Measurements from ENCODE around the gene ANO5.

The ANO5 gene

DNA sequence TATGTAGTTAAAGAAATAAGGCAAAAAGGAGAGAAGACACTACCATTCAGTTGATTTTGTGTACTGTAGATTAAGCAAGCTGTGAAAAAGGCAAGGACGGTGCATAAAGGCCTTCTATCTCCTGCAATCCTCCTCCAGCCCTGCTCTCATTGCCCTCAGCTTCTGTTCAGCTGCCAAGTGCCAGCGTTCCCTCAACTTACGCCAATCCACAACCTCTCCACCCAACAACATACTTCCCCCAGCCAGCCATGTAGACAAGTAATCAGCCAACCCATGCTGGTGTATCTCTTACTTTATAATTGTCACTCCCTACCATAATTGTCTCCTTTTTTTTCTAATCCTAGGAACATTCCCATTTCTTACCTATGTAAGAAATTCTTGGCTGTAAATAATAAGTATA lies 30.1 kb upstream of the ANO5 start:
- no peak overlapping the region for H4K91ac ChIP-seq (ENCODE audit: low read depth, low read length, poor library complexity)
- no peaks in the 10 kb centered on the region for H3K4me1 ChIP-seq (ENCODE audit: control insufficient read depth in 2 of 2, insufficient read depth in 1 of 2, low read depth in 1 of 2, low read length in 2 of 2)
- no peaks in the 10 kb centered on the region for H3K27me3 ChIP-seq (ENCODE audit: control insufficient read depth in 3 of 3, insufficient read depth in 3 of 3, low read depth in 1 of 3, low read length in 3 of 3)
- no peak overlapping the region for H2BK5ac ChIP-seq (ENCODE audit: low read length)
- H3K14ac ChIP-seq (ENCODE audit: low read length): no peak overlapping the region
- H3K23ac ChIP-seq (ENCODE audit: low read depth, low read length, poor library complexity): no peak overlapping the region
- no peak for DNase-seq (ENCODE audit: low spot score)
- H4K8ac ChIP-seq (ENCODE audit: low read depth, low read length): no peak overlapping the region
- H3K18ac ChIP-seq (ENCODE audit: low read length): no peak overlapping the region
- H3K36me3 ChIP-seq (replicated peaks in 1 of 2; ENCODE audit: control insufficient read depth in 2 of 2, insufficient read depth in 2 of 2, low read length in 2 of 2): no peaks in the 10 kb centered on the region
- no peak overlapping the region for H2AK5ac ChIP-seq (ENCODE audit: low read depth, low read length)
- no peak overlapping the region for H3K4ac ChIP-seq (ENCODE audit: low read length)
- no peak overlapping the region for H3K4me3 ChIP-seq (ENCODE audit: low read length in 2 of 2)
- no peaks in the 10 kb centered on the region for H3K9me3 ChIP-seq (replicated peaks in 1 of 2; ENCODE audit: control insufficient read depth in 2 of 2, insufficient read depth in 1 of 2, low read depth in 1 of 2, low read length in 2 of 2)
- H2BK120ac ChIP-seq (ENCODE audit: low read depth, low read length): no peak overlapping the region
- no peak overlapping the region for H3K9ac ChIP-seq (ENCODE audit: low read depth, low read length, poor library complexity)
- H2BK12ac ChIP-seq (ENCODE audit: low read length): no peak overlapping the region
- WGBS, 2 donors (ENCODE audit: extremely low coverage in 2 of 2, insufficient read length in 2 of 2, insufficient replicate concordance in 1 of 2): no CpG with 5 or more reads among the region's 3 CpGs
- H3K79me1 ChIP-seq (ENCODE audit: low read depth, low read length): no peaks in the 10 kb centered on the region
- H3K4me2 ChIP-seq (ENCODE audit: insufficient read depth, low read length, poor library complexity, severe bottlenecking): no peak overlapping the region
- no peak overlapping the region for H3K27ac ChIP-seq (replicated peaks; ENCODE audit: low read length)
- no peak overlapping the region for H2AFZ ChIP-seq (ENCODE audit: low read length)
- no peak overlapping the region for H2BK15ac ChIP-seq (ENCODE audit: low read length)

DNA sequence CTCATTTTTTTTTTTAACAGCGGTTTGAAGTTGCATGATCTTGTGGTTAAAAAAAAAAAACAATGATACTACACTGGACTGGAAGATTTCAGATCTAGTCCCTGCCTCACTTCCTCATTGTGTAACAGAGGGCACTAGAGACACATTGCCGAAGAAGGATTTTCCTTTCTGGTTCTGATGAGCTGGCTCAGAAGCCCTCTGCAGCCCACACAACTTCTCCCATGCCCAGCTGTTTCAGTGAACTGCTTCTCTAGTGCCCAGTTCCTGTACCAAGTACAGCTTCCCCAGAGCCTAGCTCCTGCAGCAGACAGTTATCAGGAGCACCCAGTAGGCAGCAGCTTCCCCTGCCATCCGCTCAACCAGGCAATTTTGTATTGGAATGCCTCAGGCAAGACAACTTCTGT lies 29.5 kb upstream of the ANO5 start:
- Histone ChIP-seq H3K23ac (ENCODE audit: low read depth, low read length, poor library complexity) (no peak overlapping the region), H2BK15ac (ENCODE audit: low read length) (no peak overlapping the region), H3K9ac (ENCODE audit: low read depth, low read length, poor library complexity) (no peak overlapping the region), H4K8ac (ENCODE audit: low read depth, low read length) (no peak overlapping the region), H3K9me3 (replicated peaks in 1 of 2; ENCODE audit: control insufficient read depth in 2 of 2, insufficient read depth in 1 of 2, low read depth in 1 of 2, low read length in 2 of 2) (no peaks in the 10 kb centered on the region), H3K27me3 (ENCODE audit: control insufficient read depth in 3 of 3, insufficient read depth in 3 of 3, low read depth in 1 of 3, low read length in 3 of 3) (peaks cover 0 to 1% (median 0%) of the 10 kb centered on the region in 3 experiments), H3K4me2 (ENCODE audit: insufficient read depth, low read length, poor library complexity, severe bottlenecking) (no peak overlapping the region), H3K79me1 (ENCODE audit: low read depth, low read length) (no peaks in the 10 kb centered on the region), H3K4me3 (ENCODE audit: low read length in 2 of 2) (no peak overlapping the region), H2BK12ac (ENCODE audit: low read length) (no peak overlapping the region), H3K14ac (ENCODE audit: low read length) (no peak overlapping the region), H2BK5ac (ENCODE audit: low read length) (no peak overlapping the region), H3K18ac (ENCODE audit: low read length) (no peak overlapping the region), H3K27ac (replicated peaks; ENCODE audit: low read length) (no peak overlapping the region), H4K91ac (ENCODE audit: low read depth, low read length, poor library complexity) (no peak overlapping the region), H3K4me1 (ENCODE audit: control insufficient read depth in 2 of 2, insufficient read depth in 1 of 2, low read depth in 1 of 2, low read length in 2 of 2) (no peaks in the 10 kb centered on the region), H2AK5ac (ENCODE audit: low read depth, low read length) (no peak overlapping the region), H3K36me3 (replicated peaks in 1 of 2; ENCODE audit: control insufficient read depth in 2 of 2, insufficient read depth in 2 of 2, low read length in 2 of 2) (no peaks in the 10 kb centered on the region), H2AFZ (ENCODE audit: low read length) (no peak overlapping the region), H2BK120ac (ENCODE audit: low read depth, low read length) (no peak overlapping the region), H3K4ac (ENCODE audit: low read length) (no peak overlapping the region)
- WGBS, 2 donors (ENCODE audit: extremely low coverage in 2 of 2, insufficient read length in 2 of 2, insufficient replicate concordance in 1 of 2): no CpG with 5 or more reads among the region's 3 CpGs
- no peak for DNase-seq (ENCODE audit: low spot score)

DNA sequence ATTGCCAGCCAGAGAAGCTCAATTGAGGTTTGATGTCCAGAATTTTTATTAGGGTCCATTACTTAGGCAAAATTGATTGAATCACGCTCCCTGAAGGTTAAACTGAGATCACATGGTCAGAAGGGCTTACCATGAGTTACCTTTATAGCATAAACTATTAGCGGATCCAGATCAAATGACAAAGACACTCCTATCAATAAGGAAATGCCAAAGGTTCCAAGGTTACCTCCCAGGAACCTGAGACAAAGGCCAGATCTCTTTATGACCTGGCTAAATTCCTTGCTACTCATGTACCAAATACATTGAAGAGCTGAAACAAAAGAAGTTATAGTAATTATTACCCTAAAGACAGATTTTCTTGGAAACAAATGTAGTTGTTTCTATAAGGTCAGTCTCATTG lies 27.8 kb upstream of the ANO5 start:
- no peak overlapping the region for H3K4me2 ChIP-seq (ENCODE audit: insufficient read depth, low read length, poor library complexity, severe bottlenecking)
- no peaks in the 10 kb centered on the region for H3K36me3 ChIP-seq (replicated peaks in 1 of 2; ENCODE audit: control insufficient read depth in 2 of 2, insufficient read depth in 2 of 2, low read length in 2 of 2)
- no peak overlapping the region for H4K8ac ChIP-seq (ENCODE audit: low read depth, low read length)
- no peak overlapping the region for H3K18ac ChIP-seq (ENCODE audit: low read length)
- no peak overlapping the region for H2BK12ac ChIP-seq (ENCODE audit: low read length)
- H3K4me3 ChIP-seq (ENCODE audit: low read length in 2 of 2): no peak overlapping the region
- H3K4ac ChIP-seq (ENCODE audit: low read length): no peak overlapping the region
- H3K27ac ChIP-seq (replicated peaks; ENCODE audit: low read length): no peak overlapping the region
- peaks cover 0 to 4% (median 0%) of the 10 kb centered on the region in 3 experiments for H3K27me3 ChIP-seq (ENCODE audit: control insufficient read depth in 3 of 3, insufficient read depth in 3 of 3, low read depth in 1 of 3, low read length in 3 of 3)
- H2AFZ ChIP-seq (ENCODE audit: low read length): no peak overlapping the region
- no peak overlapping the region for H2BK5ac ChIP-seq (ENCODE audit: low read length)
- no peak overlapping the region for H3K23ac ChIP-seq (ENCODE audit: low read depth, low read length, poor library complexity)
- H3K79me1 ChIP-seq (ENCODE audit: low read depth, low read length): no peaks in the 10 kb centered on the region
- no peak overlapping the region for H2AK5ac ChIP-seq (ENCODE audit: low read depth, low read length)
- no peaks in the 10 kb centered on the region for H3K9me3 ChIP-seq (replicated peaks in 1 of 2; ENCODE audit: control insufficient read depth in 2 of 2, insufficient read depth in 1 of 2, low read depth in 1 of 2, low read length in 2 of 2)
- H2BK120ac ChIP-seq (ENCODE audit: low read depth, low read length): no peak overlapping the region
- WGBS, 2 donors (ENCODE audit: extremely low coverage in 2 of 2, insufficient read length in 2 of 2, insufficient replicate concordance in 1 of 2): no CpG with 5 or more reads among the region's 2 CpGs
- DNase-seq (ENCODE audit: low spot score): no peak
- H3K9ac ChIP-seq (ENCODE audit: low read depth, low read length, poor library complexity): no peak overlapping the region
- no peak overlapping the region for H4K91ac ChIP-seq (ENCODE audit: low read depth, low read length, poor library complexity)
- H3K14ac ChIP-seq (ENCODE audit: low read length): no peak overlapping the region
- H2BK15ac ChIP-seq (ENCODE audit: low read length): no peak overlapping the region
- no peaks in the 10 kb centered on the region for H3K4me1 ChIP-seq (ENCODE audit: control insufficient read depth in 2 of 2, insufficient read depth in 1 of 2, low read depth in 1 of 2, low read length in 2 of 2)

GRCh38 chr11:22165759-22166513 lies 26.9 kb upstream of the ANO5 start:
- H3K18ac ChIP-seq (ENCODE audit: low read length): no peak overlapping the region
- H3K79me1 ChIP-seq (ENCODE audit: low read depth, low read length): no peaks in the 10 kb centered on the region
- H4K8ac ChIP-seq (ENCODE audit: low read depth, low read length): no peak overlapping the region
- H3K27ac ChIP-seq (replicated peaks; ENCODE audit: low read length): no peak overlapping the region
- no peak overlapping the region for H3K23ac ChIP-seq (ENCODE audit: low read depth, low read length, poor library complexity)
- no peak overlapping the region for H2BK12ac ChIP-seq (ENCODE audit: low read length)
- WGBS, 2 donors (ENCODE audit: extremely low coverage in 2 of 2, insufficient read length in 2 of 2, insufficient replicate concordance in 1 of 2): 100% methylated on average over 1 of the region's 3 CpGs; no CpG with 5 or more reads in 1 of the 2 donors
- H3K9ac ChIP-seq (ENCODE audit: low read depth, low read length, poor library complexity): no peak overlapping the region
- no peak overlapping the region for H2BK5ac ChIP-seq (ENCODE audit: low read length)
- H3K4ac ChIP-seq (ENCODE audit: low read length): no peak overlapping the region
- no peaks in the 10 kb centered on the region for H3K36me3 ChIP-seq (replicated peaks in 1 of 2; ENCODE audit: control insufficient read depth in 2 of 2, insufficient read depth in 2 of 2, low read length in 2 of 2)
- no peak overlapping the region for H2AK5ac ChIP-seq (ENCODE audit: low read depth, low read length)
- H3K14ac ChIP-seq (ENCODE audit: low read length): no peak overlapping the region
- H2BK120ac ChIP-seq (ENCODE audit: low read depth, low read length): no peak overlapping the region
- H3K9me3 ChIP-seq (replicated peaks in 1 of 2; ENCODE audit: control insufficient read depth in 2 of 2, insufficient read depth in 1 of 2, low read depth in 1 of 2, low read length in 2 of 2): no peaks in the 10 kb centered on the region
- H3K4me3 ChIP-seq (ENCODE audit: low read length in 2 of 2): no peak overlapping the region
- DNase-seq (ENCODE audit: low spot score): no peak
- H4K91ac ChIP-seq (ENCODE audit: low read depth, low read length, poor library complexity): no peak overlapping the region
- no peaks in the 10 kb centered on the region for H3K4me1 ChIP-seq (ENCODE audit: control insufficient read depth in 2 of 2, insufficient read depth in 1 of 2, low read depth in 1 of 2, low read length in 2 of 2)
- H2AFZ ChIP-seq (ENCODE audit: low read length): no peak overlapping the region
- H3K27me3 ChIP-seq (ENCODE audit: control insufficient read depth in 3 of 3, insufficient read depth in 3 of 3, low read depth in 1 of 3, low read length in 3 of 3): peaks cover 0 to 4% (median 0%) of the 10 kb centered on the region in 3 experiments
- no peak overlapping the region for H3K4me2 ChIP-seq (ENCODE audit: insufficient read depth, low read length, poor library complexity, severe bottlenecking)
- no peak overlapping the region for H2BK15ac ChIP-seq (ENCODE audit: low read length)

Measured in neuronal stem cell (in vitro differentiated cells).